Bone marrow (tissue), 2 donors: ENCODE measurements around the gene LDB3.

Experiments used
- DNase-seq, 2 donors: peaks; one replicate each; lab custom pipeline; 2025; lab: John Stamatoyannopoulos, UW

LDB3 gene

DNA sequence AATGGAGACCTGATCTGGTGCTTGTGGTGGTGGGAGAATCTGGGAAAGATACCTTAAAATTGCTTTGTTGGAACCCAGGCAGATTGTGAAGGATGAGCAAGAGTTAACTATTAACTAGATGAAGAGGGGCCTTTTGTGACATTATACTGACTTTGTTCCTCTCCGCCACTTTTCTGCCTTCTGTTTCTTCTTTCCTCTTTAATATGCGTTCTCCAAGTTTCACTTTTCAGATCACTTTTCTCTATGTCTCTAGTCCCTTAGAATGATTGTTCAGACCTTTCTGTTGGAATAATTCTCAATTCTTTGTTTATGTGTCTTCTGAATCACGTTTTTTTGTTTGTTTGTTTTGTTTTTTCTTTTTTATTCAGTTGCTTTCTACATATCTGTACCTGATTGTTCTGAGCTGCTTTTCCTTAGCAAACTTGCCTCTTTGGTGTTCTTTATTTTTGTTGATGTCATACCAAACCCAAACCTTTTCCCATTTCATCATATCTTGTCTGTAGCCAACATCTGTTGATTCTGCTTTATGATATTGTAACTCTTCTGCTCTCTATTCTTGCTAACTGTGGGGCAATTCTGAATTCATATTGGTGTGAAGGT is 90.9 kb downstream of the LDB3 start:
- no peak for DNase-seq

DNA sequence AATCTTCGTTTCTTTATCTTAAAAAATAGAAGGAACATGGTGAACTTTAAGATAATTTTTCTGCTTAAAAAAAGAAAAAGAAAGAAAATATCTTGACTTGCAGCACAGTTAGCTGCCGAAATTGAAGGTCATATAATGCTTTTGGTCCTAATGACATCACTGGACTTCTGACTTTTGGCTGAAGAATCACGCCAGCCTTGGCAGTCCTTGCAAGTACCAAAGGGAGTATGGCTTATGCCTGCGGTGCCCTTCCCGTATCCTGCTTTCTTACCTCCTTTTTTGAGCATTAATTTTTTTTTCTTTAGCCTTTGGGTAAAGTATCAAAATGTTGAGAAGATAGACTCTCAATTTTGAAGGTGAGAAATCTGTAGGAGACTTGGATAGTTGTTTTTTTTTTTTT is 95.1 kb downstream of the LDB3 start:
- no peak for DNase-seq

DNA sequence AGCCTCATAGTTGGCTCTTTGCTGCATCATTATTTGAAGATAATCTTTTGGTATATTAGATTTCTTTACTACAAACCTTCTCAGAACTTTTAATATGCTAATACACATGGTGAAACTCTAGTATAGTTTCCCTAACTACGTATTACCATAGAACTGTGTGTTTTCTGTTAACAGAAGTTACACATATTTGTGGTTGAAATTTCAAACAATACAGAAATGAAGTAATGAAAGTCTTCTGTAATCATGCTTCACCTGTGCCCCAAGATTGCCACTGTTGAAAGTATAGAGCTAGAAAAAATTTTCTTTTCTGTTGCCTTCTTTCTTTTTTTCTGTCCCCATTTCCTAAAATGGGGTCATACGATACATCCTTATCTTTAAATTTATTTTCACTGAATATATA is 97.2 kb downstream of the LDB3 start:
- no peak for DNase-seq

DNA sequence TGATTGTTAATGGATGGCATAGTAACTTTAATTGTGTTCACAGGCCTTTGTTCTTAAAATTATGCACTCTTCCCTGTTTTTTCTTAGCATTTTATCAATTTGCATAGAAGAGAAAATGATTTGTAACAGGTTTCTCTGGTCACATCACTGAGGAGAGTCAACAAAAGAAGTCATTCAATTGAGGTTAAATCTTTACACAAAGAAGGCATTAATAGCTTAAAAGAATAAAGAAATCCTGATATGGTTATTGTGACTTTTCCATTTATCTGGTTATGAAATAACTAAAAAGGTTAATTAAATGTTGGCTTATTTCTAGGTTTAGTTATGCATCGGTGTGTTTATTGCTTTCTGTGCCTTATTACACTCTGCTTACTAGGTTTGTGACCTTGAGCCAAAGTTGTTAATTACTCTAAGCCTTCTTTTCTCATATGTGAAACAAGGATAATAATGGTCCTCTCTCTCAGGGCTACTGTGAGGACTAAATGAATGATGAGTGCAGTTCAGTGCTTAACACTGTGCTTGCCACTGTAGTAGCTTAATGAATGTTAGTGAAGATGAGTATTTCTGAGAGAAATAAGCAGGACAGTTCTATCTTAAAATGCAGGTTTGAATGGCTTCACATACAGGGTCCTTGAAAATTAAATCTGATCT is 100.2 kb downstream of the LDB3 start:
- no peak for DNase-seq

DNA sequence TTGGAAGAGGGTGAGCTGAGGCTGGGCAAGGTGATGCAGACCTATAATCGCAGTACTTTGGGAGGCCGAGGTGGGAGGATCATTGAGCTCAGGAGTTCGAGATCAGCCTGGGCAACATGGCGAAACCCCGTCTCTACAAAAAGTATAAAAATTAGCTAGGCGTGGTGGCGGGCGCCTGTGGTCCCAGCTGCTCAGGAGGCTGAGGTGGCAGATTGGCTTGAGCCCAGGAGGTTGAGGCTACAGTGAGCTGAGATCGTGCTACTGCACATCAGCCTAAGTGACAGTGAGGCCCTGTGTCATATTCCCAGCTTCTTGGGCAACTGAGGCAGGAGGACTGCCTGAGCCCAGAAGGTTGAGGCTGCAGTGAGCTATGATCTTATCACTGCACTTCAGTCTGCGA is 101.7 kb downstream of the LDB3 start:
- DNase-seq: no peak

DNA sequence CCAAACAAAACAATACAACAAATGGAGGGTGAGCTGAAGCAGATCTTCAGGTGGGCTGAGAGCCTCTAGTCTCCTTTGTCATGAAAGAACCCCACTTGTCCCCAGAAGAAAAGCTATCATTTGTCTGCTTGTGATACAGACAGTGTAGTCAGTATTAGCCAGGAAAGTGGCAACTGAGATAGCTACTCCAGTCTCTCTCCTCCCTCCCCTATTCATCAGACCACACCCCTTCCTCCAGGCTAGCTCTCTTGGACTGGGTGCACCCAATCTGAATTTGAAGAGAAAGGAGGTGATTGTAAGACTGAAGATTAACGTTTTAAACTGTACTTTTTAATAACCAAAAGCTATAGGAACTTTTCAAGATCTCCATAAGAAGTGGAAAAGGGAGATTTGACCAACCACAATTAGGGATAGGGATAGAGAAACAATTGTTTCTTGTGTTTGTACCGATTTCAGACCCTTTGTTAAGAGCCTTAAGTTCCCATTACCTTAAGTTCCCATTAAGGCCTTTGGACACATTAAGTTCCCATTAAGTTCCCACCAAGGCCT is 102.2 kb downstream of the LDB3 start:
- no peak for DNase-seq

DNA sequence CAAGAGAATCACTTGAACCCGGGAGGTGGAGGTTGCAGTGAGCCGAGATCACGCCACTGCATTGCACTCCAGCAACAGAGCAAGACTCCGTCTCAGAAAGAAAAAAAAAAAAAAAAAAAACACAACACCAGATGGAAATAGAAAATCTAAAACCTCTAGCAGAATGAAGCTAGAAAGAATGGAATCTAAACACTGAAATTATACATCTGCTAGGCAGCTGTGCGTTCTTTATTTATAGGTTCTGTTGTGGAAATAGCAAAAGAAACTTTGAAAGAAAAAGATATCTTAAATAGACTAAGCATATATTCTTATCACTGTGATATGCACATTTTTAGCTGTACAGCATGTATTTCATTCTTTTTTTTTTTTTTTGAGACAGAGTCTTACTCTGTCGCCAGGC is 105.2 kb downstream of the LDB3 start:
- no peak for DNase-seq

DNA sequence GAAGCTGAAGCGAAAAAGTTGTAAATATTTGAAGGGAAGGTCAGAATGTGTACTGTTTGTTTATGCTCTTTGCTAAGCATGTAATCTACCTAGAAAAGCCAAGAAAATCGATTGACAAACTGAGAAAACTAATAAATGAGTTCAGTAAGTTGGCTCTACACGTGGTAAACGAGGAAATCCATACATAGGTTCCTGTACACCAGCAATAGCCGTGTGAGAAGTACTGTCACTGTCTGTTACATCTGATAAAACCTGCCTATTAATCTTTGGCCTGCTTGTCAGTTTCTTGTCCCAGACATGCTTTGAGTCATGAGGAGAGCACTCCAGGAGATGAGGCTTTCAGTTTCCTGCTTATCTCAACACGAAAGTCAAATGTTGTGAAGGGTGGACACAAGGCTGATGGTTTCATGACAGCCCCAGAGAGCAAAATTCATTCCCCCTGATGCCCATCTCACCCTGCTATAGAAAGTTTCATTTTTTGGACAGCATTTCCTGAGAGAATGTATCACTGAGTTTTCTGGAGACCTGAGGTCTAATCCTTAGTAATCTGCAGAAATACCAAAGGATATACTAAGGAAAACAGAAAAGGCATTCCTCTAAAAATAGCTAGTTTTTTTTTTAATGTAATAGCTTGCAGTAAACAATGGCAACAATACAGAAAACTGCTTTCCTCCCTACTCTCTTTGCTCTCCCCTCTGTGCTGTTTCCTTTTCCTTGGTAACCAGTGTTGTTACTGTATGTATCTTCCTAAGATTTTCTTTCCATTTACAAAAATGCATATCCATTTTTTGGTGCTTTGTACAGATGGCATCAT is 107.0 kb downstream of the LDB3 start:
- DNase-seq: no peak

DNA sequence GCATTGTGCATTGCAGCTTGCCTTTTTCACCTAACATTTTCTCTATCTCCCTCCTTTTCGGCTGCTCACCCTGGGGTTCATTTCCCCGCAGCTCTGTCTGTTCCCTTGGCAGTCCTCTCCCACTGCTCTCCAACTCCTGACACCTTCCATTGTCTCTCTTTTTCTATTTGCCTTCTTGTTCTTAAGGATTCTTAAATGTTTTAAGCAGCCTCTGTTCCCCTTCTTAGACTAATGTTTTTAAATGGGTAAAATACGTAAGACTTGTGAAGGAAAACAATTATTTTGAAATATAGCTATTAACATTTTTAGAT is 107.5 kb downstream of the LDB3 start:
- no peak for DNase-seq

DNA sequence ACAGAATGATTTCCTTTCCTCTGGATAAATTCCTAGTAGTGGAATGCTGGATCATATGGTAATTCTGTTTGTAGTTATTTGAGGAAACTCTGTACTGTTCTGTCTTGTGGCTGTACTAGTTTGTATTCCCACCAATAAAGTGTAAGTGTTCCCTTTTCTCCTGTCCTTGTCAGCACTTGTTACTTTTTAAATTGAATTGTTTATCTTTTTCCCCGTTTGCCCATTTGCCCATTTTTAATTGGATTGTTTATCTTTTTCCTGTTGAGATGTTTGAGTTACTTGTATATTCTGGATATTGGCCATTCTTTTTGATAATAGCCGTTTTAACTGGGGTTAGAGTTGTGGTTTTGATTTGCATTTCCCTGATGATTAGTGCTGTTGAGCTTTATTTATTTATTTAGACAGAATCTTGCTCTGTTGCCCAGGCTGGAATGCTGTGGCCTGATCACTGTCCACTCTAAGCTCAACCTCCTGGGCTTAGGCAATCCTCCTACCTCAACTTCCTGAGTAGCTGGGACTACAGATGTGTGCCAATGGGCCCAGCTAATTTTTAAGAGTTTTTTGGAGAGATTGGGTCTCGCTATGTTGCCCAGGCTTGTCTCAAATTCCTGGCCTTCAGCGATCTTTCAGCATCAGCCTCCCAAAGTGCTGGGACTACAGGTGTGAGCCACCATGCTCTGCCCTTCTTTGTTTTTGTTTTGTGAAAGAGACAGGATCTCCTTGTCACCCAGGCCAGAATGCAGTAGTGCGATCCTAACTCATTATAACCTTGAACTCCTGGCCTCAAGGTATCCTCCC is 111.1 kb downstream of the LDB3 start:
- DNase-seq: no peak

DNA sequence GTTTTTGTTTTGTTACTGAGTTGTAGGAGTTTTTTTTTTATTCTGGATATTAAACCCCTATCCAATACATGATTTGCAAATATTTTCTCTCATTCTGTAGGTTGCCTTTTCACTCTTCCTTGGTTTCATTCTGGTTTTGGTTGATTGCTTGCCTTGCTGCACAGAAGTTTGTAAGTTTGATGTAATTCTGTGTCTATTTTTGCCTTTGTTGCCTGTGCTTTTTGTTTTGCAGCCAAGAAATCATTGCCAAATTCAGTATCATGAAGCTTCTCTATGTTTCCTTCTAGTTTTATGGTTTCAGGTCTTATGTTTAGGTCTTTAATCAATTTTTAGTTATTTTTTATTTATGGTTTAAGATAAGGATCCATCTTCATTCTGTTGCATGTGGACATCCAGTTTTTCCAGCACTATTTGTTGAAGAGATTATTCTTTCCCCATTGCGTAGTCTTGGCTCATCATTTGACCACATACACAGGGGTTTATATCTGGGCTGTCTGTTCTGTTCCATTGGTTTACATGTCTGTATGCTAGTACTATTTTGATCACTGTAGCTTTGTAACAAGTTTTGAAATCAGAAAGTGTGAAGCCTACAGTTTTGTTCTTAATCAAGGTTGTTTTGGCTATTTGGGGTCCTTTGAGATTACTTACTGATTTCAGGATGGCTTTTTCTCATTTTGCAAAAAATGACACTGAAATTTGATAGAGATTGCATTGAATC is 114.5 kb downstream of the LDB3 start:
- no peak for DNase-seq

DNA sequence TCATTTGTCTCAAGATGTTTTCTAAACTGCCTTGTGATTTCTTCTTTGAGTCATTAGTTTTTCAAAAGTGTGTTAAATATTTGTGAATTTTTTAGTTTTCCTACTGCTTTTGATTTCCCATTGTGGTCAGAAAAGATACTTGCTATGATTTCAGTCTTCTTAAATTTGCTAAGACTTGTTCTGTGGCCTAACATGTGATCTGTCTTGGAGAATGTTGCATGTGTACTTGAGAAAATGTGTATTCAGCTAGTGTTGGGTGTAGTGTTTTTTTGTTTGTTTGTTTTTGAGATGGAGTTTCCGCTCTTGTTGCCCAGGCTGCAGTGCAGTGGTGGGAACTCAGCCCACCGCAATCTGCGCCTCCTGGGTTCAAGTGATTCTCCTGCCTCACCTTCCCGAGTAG is 116.7 kb downstream of the LDB3 start:
- DNase-seq: no peak
